GM08714 (cell line): ENCODE measurements around the gene PLXNB1.
"Not testable (repeated sequence)": the region's sequence is repeated elsewhere in the genome, so short reads cannot be mapped to it uniquely, and the experiment has no call there.

Source experiments
- H3K4me3 ChIP-seq: fragments of 200-500 bp; sonication (Bioruptor generic); 2 replicates; pipeline ENCODE4 v1.5.1; 2014; ENCODE audit warnings: mild to moderate bottlenecking, low read length, inconsistent platforms
- ZNF274 ChIP-seq: IDR thresholded peaks from 2 replicates; pipeline ENCODE4 v1.6.1; 2012; ENCODE audit warnings: mild to moderate bottlenecking, low read depth, low read length

Gene PLXNB1

GRCh38 chr3:48429960-48430707 lies at the start of gene PLXNB1:
Gene PLXNB1, minus strand, starts transcription at chr3:48430086. Its CDS starts 5,475 bp downstream, at chr3:48424611.
- TF ChIP-seq ZNF274 = no peak
- H3K4me3 ChIP-seq = peak within 1 kb of the TSS; percentile 66

- peak overlapping the region; percentile 49; the same call in 1 of the 2 replicates for H3K4me3 ChIP-seq
- TF ChIP-seq ZNF274 = no peak
These were observed 49.0 kb upstream of the PLXNB1 start for GRCh38 chr3:48478626-48479555.

GRCh38 chr3:48477959-48478520 lies 48.2 kb upstream of the PLXNB1 start:
- no peak for TF ChIP-seq ZNF274
- peak overlapping the region; percentile 49; the same call in 1 of the 2 replicates for H3K4me3 ChIP-seq

- H3K4me3 ChIP-seq = no peak overlapping the region
- TF ChIP-seq ZNF274 = no peak
These were observed 46.7 kb upstream of the PLXNB1 start for GRCh38 chr3:48476426-48477053.

GRCh38 chr3:48475188-48475587 lies 45.3 kb upstream of the PLXNB1 start:
- TF ChIP-seq ZNF274 = no peak
- no peak overlapping the region for H3K4me3 ChIP-seq

GRCh38 chr3:48474619-48475018 lies 44.7 kb upstream of the PLXNB1 start:
- H3K4me3 ChIP-seq = no peak overlapping the region
- no peak for TF ChIP-seq ZNF274

GRCh38 chr3:48474031-48474430 lies 44.1 kb upstream of the PLXNB1 start:
- not testable (repeated sequence) for H3K4me3 ChIP-seq

GRCh38 chr3:48473617-48473952 lies 43.7 kb upstream of the PLXNB1 start:
- TF ChIP-seq ZNF274 = no peak
- H3K4me3 ChIP-seq = no peak overlapping the region; the same call in 1 of the 2 replicates

- peak overlapping the region; percentile 67 for H3K4me3 ChIP-seq
- no peak for TF ChIP-seq ZNF274
These were observed 43.2 kb upstream of the PLXNB1 start for GRCh38 chr3:48472923-48473616.

GRCh38 chr3:48472673-48472922 lies 42.7 kb upstream of the PLXNB1 start:
- TF ChIP-seq ZNF274 = no peak
- peak overlapping the region; percentile 67 for H3K4me3 ChIP-seq

- no peak for TF ChIP-seq ZNF274
- no peak overlapping the region for H3K4me3 ChIP-seq
These were observed 40.4 kb upstream of the PLXNB1 start for GRCh38 chr3:48470286-48470685.

GRCh38 chr3:48469046-48469915 lies 39.4 kb upstream of the PLXNB1 start:
- H3K4me3 ChIP-seq = no peak overlapping the region
- TF ChIP-seq ZNF274 = no peak

GRCh38 chr3:48468329-48468731 lies 38.4 kb upstream of the PLXNB1 start:
- H3K4me3 ChIP-seq = no peak overlapping the region
- no peak for TF ChIP-seq ZNF274
